OCI-LY7 (cell line): ENCODE measurements around the gene HIP1.

Source experiments
- EZH2phosphoT487 ChIP-seq: fragments of 200-600 bp; sonication (generic); IDR thresholded peaks from 2 replicates; pipeline ENCODE4 v1.6.1; 2018; ENCODE audit warnings: low read depth, borderline replicate concordance, mild to moderate bottlenecking, mixed run types, antibody characterized with exemption, low read length, moderate library complexity, mixed read lengths
- TF ChIP-seq, protein P1 (sequence below): fragments of 200-600 bp; sonication (generic); conservative IDR thresholded peaks from 2 replicates; pipeline ENCODE4 v1.5.1; 2014; ENCODE audit warnings: mild to moderate bottlenecking, antibody characterized with exemption, low read length, moderate library complexity, mixed read lengths

DNA sequence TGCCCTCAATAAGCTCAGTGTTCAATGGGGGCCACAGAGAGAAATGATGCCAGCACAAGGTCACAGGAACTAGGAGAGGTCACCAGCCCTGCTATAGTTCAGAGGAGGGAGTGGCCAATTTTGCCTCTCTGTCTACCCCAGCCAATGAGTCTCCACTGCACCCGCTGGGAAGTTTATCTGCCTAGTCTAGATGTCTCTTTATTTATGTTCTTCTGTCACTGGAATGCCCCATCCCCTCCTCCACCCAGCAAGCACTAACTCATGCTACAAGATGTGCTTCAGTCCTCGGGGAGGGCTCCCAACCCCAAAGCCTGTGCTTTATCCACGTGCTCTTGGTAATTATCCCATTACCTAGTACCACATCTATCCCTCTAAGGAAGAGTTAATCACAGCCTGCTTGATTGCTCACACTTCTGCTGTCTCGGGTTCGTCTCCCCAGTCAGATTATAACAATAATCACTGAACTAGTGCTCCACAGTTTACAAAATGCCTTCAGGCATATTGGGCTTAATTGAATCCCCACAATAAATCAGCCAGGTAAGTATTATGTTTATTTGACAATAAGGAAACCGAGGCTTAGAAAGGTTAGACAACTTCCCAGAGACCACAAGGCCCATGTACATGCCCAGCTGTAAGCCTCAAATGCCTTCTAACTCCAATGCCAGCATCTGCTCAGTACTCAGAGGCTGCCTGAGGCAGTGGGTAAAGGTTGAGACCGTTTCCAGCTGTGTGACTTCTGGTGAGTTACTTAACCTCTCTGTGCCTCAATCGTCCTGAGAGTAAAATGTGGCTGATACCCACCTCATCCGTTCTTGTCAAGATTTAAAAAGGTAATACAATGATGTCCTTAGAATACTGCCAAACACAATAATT lies 3.9 kb downstream of the HIP1 start:
- TF ChIP-seq, protein P1, sequence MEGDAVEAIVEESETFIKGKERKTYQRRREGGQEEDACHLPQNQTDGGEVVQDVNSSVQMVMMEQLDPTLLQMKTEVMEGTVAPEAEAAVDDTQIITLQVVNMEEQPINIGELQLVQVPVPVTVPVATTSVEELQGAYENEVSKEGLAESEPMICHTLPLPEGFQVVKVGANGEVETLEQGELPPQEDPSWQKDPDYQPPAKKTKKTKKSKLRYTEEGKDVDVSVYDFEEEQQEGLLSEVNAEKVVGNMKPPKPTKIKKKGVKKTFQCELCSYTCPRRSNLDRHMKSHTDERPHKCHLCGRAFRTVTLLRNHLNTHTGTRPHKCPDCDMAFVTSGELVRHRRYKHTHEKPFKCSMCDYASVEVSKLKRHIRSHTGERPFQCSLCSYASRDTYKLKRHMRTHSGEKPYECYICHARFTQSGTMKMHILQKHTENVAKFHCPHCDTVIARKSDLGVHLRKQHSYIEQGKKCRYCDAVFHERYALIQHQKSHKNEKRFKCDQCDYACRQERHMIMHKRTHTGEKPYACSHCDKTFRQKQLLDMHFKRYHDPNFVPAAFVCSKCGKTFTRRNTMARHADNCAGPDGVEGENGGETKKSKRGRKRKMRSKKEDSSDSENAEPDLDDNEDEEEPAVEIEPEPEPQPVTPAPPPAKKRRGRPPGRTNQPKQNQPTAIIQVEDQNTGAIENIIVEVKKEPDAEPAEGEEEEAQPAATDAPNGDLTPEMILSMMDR: no peak
- TF ChIP-seq EZH2phosphoT487: no peak
